ENCODE data around the gene SLC1A5.

GRCh38 chr19:46785980-46786235 is 2.5 kb downstream of the SLC1A5 start:
- TF ChIP-seq CTCF (IDR thresholded peaks at IDR 0.05) (no peak), POLR2A (IDR thresholded peaks at IDR 0.05) (no peak)
